SK-N-SH treated with all-trans-retinoic acid at 6 μM for 48 hours (cell line): ENCODE data around the gene ST6GAL1.

Experiments
- ATAC-seq: fragments of 200-7000 bp; cut with Tn5 transposase; 3 replicates; pipeline ENCODE4 v1.9.1; 2020; ENCODE audit warnings: mild to moderate bottlenecking, moderate library complexity
- ARNTL ChIP-seq: fragments of 450-650 bp; formaldehyde crosslinking; IDR thresholded peaks from 2 replicates; pipeline ENCODE4 v1.5.0; 2020; ENCODE audit warnings: low read depth, mild to moderate bottlenecking, moderate library complexity, borderline replicate concordance
- BACH2 ChIP-seq: fragments of 250-450 bp; sonication (Bioruptor Pico); IDR thresholded peaks from 2 replicates; pipeline ENCODE4 v1.9.0; 2021; ENCODE audit warnings: mild to moderate bottlenecking, borderline replicate concordance
- CSDC2 ChIP-seq: fragments of 250-450 bp; sonication (Bioruptor Pico); IDR thresholded peaks from 2 replicates; pipeline ENCODE4 v1.5.0; 2020; ENCODE audit warnings: mild to moderate bottlenecking, moderate library complexity
- ESRRG ChIP-seq: fragments of 250-450 bp; sonication (Bioruptor Pico); IDR thresholded peaks from 2 replicates; pipeline ENCODE4 v1.6.1; 2021; ENCODE audit warnings: mild to moderate bottlenecking
- GLIS3 ChIP-seq: fragments of 250-450 bp; sonication (Bioruptor Pico); IDR thresholded peaks from 2 replicates; pipeline ENCODE4 v1.5.0; 2020; ENCODE audit warnings: mild to moderate bottlenecking, moderate library complexity
- ISL1 ChIP-seq: fragments of 250-450 bp; sonication (Bioruptor Pico); IDR thresholded peaks from 2 replicates; pipeline ENCODE4 v2.1.2; 2022; ENCODE audit warnings: mild to moderate bottlenecking, moderate library complexity
- OSR1 ChIP-seq: fragments of 250-450 bp; sonication (Bioruptor Pico); IDR thresholded peaks from 2 replicates; pipeline ENCODE4 v1.8.0; 2022; ENCODE audit warnings: moderate library complexity, mild to moderate bottlenecking, inconsistent platforms
- PPARA ChIP-seq: fragments of 250-450 bp; sonication (Bioruptor Pico); IDR thresholded peaks from 2 replicates; pipeline ENCODE4 v1.5.0; 2020; ENCODE audit warnings: mild to moderate bottlenecking, borderline replicate concordance
- RARB ChIP-seq: fragments of 250-450 bp; sonication (Bioruptor Pico); IDR thresholded peaks from 2 replicates; pipeline ENCODE4 v1.8.0; 2021; ENCODE audit warnings: mild to moderate bottlenecking, moderate library complexity
- SNAI2 ChIP-seq: fragments of 250-450 bp; sonication (Bioruptor Pico); IDR thresholded peaks from 2 replicates; pipeline ENCODE4 v1.5.0; 2020; ENCODE audit warnings: mild to moderate bottlenecking, moderate library complexity
- TCF4 ChIP-seq: fragments of 250-450 bp; sonication (Bioruptor Pico); IDR thresholded peaks from 2 replicates; pipeline ENCODE4 v1.8.0; 2021; ENCODE audit warnings: mild to moderate bottlenecking, moderate library complexity, borderline replicate concordance
- TOX ChIP-seq: fragments of 250-450 bp; sonication (Bioruptor Pico); IDR thresholded peaks from 2 replicates; pipeline ENCODE4 v1.8.0; 2021; ENCODE audit warnings: mild to moderate bottlenecking, moderate library complexity, borderline replicate concordance
- ZC3H10 ChIP-seq: fragments of 250-450 bp; sonication (Bioruptor Pico); IDR thresholded peaks from 2 replicates; pipeline ENCODE4 v1.5.1; 2021; ENCODE audit warnings: mild to moderate bottlenecking, moderate library complexity
- ZFP3 ChIP-seq: fragments of 250-450 bp; sonication (Bioruptor Pico); IDR thresholded peaks from 2 replicates; pipeline ENCODE4 v1.5.0; 2020; ENCODE audit warnings: mild to moderate bottlenecking, moderate library complexity
- ZFP30 ChIP-seq: fragments of 450-650 bp; formaldehyde crosslinking; IDR thresholded peaks from 2 replicates; pipeline ENCODE4 v1.5.0; 2022; ENCODE audit warnings: mild to moderate bottlenecking, moderate library complexity
- ZNF565 ChIP-seq: fragments of 450-650 bp; formaldehyde crosslinking; conservative IDR thresholded peaks from 2 replicates; pipeline ENCODE4 v1.5.0; 2020; ENCODE audit warnings: low read depth, mild to moderate bottlenecking, moderate library complexity
- ZNF70 ChIP-seq: fragments of 450-650 bp; formaldehyde crosslinking; IDR thresholded peaks from 2 replicates; pipeline ENCODE4 v1.5.0; 2020; ENCODE audit warnings: mild to moderate bottlenecking, moderate library complexity
- ZNF8 ChIP-seq: fragments of 450-650 bp; formaldehyde crosslinking; IDR thresholded peaks from 2 replicates; pipeline ENCODE4 v1.5.0; 2020; ENCODE audit warnings: mild to moderate bottlenecking, moderate library complexity
- TF ChIP-seq, protein P1 (sequence below): fragments of 250-450 bp; sonication (Bioruptor Pico); IDR thresholded peaks from 2 replicates; pipeline ENCODE4 v1.5.1; 2021; ENCODE audit warnings: mild to moderate bottlenecking, moderate library complexity
- TF ChIP-seq, protein P2 (sequence below): fragments of 250-450 bp; sonication (Bioruptor Pico); IDR thresholded peaks from 2 replicates; pipeline ENCODE4 v1.8.0; 2021; ENCODE audit warnings: low read depth, mild to moderate bottlenecking, moderate library complexity, borderline replicate concordance
- TF ChIP-seq, protein P3 (sequence below): fragments of 250-450 bp; sonication (Bioruptor Pico); IDR thresholded peaks from 2 replicates; pipeline ENCODE4 v1.5.1; 2020; ENCODE audit warnings: low read depth, mild to moderate bottlenecking, moderate library complexity
- TF ChIP-seq, protein P4 (sequence below): fragments of 250-450 bp; sonication (Bioruptor Pico); IDR thresholded peaks from 2 replicates; pipeline ENCODE4 v1.5.0; 2020; ENCODE audit warnings: mild to moderate bottlenecking, moderate library complexity
- TF ChIP-seq, protein P5 (sequence below): fragments of 250-450 bp; sonication (Bioruptor Pico); IDR thresholded peaks from 2 replicates; pipeline ENCODE4 v1.8.0; 2020; ENCODE audit warnings: mild to moderate bottlenecking, moderate library complexity, borderline replicate concordance

ST6GAL1 gene

DNA sequence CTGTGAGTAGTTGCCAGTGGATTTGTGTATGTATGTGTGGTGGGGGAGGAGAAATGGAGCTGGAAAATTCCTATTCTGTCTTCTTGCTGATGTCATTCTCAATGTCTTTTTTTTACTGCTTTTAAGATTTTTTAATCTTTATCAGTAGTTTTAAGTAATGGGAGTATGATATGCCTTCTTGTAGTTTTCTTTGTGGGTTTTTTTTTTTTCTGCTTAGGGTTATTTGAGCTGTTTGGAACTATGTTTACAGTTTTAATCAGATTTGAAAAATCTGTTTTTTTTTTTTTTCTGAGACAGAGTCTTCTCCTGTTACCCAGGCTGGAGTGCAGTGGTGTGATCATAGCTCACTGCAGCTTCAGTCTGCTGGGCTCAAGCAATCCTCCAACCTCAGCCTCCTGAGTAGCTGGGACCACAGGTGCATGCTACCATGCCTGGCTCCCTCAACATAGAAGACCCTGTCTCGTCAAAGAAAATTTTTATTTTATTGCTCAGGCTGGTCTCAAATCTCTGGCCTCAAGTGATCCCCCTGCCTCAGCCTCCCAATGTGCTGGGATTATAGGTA is 171.8 kb downstream of the ST6GAL1 start:
- ATAC-seq = peak; percentile 56

DNA sequence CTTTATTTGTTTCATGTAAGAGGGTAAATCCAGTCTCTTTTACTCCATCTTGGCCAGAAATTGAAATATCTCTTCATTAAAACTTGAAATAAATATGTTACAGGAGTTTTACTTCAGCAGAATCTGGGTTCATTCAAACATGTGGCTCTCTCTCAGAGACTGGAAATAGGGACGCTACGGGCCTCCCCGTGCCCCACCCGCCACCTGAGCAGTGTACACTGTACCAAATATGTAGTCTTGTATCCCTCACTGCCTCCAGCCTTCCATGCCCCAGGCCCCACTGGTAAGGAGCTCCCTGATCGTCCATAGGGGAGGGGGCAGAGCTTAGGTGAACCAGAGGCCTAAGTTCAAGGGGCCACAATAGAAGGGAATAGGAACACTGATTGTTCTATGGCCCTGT is 172.9 kb downstream of the ST6GAL1 start:
- ATAC-seq = no peak
- TF ChIP-seq CSDC2 (CRISPR knock-in tag) (no peak), PPARA (no peak), ISL1 (CRISPR knock-in tag) (no peak), TCF4 (no peak)
- TF ChIP-seq, protein P1, sequence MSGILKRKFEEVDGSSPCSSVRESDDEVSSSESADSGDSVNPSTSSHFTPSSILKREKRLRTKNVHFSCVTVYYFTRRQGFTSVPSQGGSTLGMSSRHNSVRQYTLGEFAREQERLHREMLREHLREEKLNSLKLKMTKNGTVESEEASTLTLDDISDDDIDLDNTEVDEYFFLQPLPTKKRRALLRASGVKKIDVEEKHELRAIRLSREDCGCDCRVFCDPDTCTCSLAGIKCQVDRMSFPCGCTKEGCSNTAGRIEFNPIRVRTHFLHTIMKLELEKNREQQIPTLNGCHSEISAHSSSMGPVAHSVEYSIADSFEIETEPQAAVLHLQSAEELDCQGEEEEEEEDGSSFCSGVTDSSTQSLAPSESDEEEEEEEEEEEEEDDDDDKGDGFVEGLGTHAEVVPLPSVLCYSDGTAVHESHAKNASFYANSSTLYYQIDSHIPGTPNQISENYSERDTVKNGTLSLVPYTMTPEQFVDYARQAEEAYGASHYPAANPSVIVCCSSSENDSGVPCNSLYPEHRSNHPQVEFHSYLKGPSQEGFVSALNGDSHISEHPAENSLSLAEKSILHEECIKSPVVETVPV (CRISPR knock-in tag) = no peak

More for the DNA sequence above, 171.8 kb downstream of the ST6GAL1 start:
- no peak for TF ChIP-seq BACH2 (CRISPR knock-in tag)
- no peak for TF ChIP-seq ZC3H10 (CRISPR knock-in tag)
- TF ChIP-seq ISL1 (CRISPR knock-in tag) = no peak
- no peak for TF ChIP-seq OSR1
- TF ChIP-seq, protein P2, sequence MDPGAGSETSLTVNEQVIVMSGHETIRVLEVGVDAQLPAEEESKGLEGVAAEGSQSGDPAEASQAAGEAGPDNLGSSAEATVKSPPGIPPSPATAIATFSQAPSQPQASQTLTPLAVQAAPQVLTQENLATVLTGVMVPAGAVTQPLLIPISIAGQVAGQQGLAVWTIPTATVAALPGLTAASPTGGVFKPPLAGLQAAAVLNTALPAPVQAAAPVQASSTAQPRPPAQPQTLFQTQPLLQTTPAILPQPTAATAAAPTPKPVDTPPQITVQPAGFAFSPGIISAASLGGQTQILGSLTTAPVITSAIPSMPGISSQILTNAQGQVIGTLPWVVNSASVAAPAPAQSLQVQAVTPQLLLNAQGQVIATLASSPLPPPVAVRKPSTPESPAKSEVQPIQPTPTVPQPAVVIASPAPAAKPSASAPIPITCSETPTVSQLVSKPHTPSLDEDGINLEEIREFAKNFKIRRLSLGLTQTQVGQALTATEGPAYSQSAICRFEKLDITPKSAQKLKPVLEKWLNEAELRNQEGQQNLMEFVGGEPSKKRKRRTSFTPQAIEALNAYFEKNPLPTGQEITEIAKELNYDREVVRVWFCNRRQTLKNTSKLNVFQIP (CRISPR knock-in tag) = no peak
- TF ChIP-seq ZFP30 (CRISPR knock-in tag) = no peak
- TF ChIP-seq TCF4 = no peak
- TF ChIP-seq, protein P3, sequence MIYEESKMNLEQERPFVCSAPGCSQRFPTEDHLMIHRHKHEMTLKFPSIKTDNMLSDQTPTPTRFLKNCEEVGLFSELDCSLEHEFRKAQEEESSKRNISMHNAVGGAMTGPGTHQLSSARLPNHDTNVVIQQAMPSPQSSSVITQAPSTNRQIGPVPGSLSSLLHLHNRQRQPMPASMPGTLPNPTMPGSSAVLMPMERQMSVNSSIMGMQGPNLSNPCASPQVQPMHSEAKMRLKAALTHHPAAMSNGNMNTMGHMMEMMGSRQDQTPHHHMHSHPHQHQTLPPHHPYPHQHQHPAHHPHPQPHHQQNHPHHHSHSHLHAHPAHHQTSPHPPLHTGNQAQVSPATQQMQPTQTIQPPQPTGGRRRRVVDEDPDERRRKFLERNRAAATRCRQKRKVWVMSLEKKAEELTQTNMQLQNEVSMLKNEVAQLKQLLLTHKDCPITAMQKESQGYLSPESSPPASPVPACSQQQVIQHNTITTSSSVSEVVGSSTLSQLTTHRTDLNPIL (CRISPR knock-in tag) = no peak
- TF ChIP-seq ZNF8 (CRISPR knock-in tag) = no peak
- no peak for TF ChIP-seq ZNF70 (CRISPR knock-in tag)
- TF ChIP-seq, protein P4, sequence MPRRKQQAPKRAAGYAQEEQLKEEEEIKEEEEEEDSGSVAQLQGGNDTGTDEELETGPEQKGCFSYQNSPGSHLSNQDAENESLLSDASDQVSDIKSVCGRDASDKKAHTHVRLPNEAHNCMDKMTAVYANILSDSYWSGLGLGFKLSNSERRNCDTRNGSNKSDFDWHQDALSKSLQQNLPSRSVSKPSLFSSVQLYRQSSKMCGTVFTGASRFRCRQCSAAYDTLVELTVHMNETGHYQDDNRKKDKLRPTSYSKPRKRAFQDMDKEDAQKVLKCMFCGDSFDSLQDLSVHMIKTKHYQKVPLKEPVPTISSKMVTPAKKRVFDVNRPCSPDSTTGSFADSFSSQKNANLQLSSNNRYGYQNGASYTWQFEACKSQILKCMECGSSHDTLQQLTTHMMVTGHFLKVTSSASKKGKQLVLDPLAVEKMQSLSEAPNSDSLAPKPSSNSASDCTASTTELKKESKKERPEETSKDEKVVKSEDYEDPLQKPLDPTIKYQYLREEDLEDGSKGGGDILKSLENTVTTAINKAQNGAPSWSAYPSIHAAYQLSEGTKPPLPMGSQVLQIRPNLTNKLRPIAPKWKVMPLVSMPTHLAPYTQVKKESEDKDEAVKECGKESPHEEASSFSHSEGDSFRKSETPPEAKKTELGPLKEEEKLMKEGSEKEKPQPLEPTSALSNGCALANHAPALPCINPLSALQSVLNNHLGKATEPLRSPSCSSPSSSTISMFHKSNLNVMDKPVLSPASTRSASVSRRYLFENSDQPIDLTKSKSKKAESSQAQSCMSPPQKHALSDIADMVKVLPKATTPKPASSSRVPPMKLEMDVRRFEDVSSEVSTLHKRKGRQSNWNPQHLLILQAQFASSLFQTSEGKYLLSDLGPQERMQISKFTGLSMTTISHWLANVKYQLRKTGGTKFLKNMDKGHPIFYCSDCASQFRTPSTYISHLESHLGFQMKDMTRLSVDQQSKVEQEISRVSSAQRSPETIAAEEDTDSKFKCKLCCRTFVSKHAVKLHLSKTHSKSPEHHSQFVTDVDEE (CRISPR knock-in tag) = no peak
- TF ChIP-seq ZNF565 = no peak
- TF ChIP-seq, protein P5, sequence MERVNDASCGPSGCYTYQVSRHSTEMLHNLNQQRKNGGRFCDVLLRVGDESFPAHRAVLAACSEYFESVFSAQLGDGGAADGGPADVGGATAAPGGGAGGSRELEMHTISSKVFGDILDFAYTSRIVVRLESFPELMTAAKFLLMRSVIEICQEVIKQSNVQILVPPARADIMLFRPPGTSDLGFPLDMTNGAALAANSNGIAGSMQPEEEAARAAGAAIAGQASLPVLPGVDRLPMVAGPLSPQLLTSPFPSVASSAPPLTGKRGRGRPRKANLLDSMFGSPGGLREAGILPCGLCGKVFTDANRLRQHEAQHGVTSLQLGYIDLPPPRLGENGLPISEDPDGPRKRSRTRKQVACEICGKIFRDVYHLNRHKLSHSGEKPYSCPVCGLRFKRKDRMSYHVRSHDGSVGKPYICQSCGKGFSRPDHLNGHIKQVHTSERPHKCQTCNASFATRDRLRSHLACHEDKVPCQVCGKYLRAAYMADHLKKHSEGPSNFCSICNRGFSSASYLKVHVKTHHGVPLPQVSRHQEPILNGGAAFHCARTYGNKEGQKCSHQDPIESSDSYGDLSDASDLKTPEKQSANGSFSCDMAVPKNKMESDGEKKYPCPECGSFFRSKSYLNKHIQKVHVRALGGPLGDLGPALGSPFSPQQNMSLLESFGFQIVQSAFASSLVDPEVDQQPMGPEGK (CRISPR knock-in tag) = no peak
- TF ChIP-seq SNAI2 (CRISPR knock-in tag) = no peak
- TF ChIP-seq RARB = no peak

DNA sequence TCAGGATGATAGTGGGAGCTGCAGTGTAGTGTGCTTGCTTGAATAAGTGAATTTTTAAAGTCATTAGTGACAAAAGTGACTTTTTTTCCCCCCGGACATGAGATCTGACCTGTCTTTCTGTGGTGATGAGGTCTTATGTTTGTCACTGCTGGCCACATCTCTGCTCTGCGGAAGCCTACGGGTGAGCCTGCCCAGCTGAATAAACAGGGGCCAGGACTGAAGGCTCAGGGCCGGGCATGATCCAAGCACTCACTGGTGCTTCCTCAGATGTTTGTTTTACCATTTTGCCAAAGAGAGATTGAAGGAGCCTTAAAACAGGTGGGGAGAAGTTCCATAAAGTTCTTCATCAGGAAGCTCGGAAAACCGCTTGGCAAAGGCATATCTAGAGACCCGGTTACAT is 174.0 kb downstream of the ST6GAL1 start:
- TF ChIP-seq ZFP30 (CRISPR knock-in tag) = no peak
- TF ChIP-seq ZNF70 (CRISPR knock-in tag) = no peak
- no peak for TF ChIP-seq ARNTL
- no peak for ATAC-seq

DNA sequence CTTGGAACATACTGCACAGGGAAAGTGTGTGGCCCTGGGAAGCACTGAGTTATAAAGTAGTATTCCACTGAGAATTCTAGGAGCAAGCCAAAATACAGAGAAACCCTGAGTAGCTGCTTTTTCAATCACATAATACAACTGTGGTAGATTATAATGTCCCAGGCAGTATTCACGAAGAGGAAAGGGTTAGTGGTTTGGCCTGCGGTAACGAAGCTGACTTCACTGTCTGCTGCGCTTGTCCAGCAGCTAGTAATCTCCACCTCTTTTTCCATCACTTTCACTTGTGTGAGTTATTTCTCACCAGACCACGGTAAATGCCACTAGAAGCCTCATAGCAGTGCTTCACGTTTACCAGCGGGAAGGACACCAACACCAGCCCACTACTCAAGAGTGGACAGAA is 174.6 kb downstream of the ST6GAL1 start:
- no peak for ATAC-seq
- TF ChIP-seq SNAI2 (CRISPR knock-in tag) (no peak), ZC3H10 (CRISPR knock-in tag) (no peak), ARNTL (no peak), ZFP3 (CRISPR knock-in tag) (no peak), BACH2 (CRISPR knock-in tag) (no peak), TCF4 (no peak), ZNF8 (CRISPR knock-in tag) (no peak), OSR1 (no peak), ISL1 (CRISPR knock-in tag) (no peak), TOX (CRISPR knock-in tag) (no peak), GLIS3 (CRISPR knock-in tag) (no peak), ESRRG (no peak)
- TF ChIP-seq, protein P5 (CRISPR knock-in tag) = no peak
- TF ChIP-seq, protein P1 (CRISPR knock-in tag) = no peak
